Lung (tissue), 12 donors: ENCODE measurements around the gene ARF6. TPM values are rescaled to one million over a fixed set of nuclear protein-coding genes. Genes with fewer than 3 reads are reported as not detected.

Experiments
- ATAC-seq: fragments of 200-7000 bp; cut with Tn5 transposase; one replicate; pipeline ENCODE4 v1.9.1; 2020; ENCODE audit warnings: moderate number of reproducible peaks; ENCODE audit not compliant: insufficient read depth, low FRiP score
- DNase-seq, 3 donors: peaks; one replicate each; pipeline ENCODE4 v3.0.0-alpha.2; 2013 to 2017
- H3K27ac ChIP-seq, 2 donors: one replicate each; pipeline ENCODE4 v1.5.1; 2013; ENCODE audit warnings: mild to moderate bottlenecking in 2 of 2, moderate library complexity in 2 of 2, control low read depth in 1 of 2, inconsistent platforms in 1 of 2, low read depth in 1 of 2, low read length in 1 of 2
- H3K27me3 ChIP-seq, 3 donors: one replicate each; pipeline ENCODE4 v1.5.1; 2013; ENCODE audit warnings: low read length in 2 of 3; ENCODE audit not compliant: control insufficient read depth in 3 of 3, insufficient read depth in 3 of 3
- H3K36me3 ChIP-seq, 4 donors: one replicate each; pipeline ENCODE4 v1.5.1; 2013; ENCODE audit warnings: low read length in 4 of 4, mild to moderate bottlenecking in 1 of 4, moderate library complexity in 1 of 4; ENCODE audit not compliant: control insufficient read depth in 4 of 4, insufficient read depth in 4 of 4
- H3K4me1 ChIP-seq, 5 donors: one replicate each; pipeline ENCODE4 v1.5.1; 2013; ENCODE audit warnings: low read length in 5 of 5, mild to moderate bottlenecking in 2 of 5, moderate library complexity in 1 of 5; ENCODE audit not compliant: control insufficient read depth in 5 of 5, insufficient read depth in 5 of 5
- H3K4me3 ChIP-seq: one replicate; pipeline ENCODE4 v1.5.1; 2013; ENCODE audit warnings: mild to moderate bottlenecking, control low read depth, moderate library complexity
- H3K9ac ChIP-seq, 2 donors: one replicate each; pipeline ENCODE4 v1.5.1; 2013; ENCODE audit warnings: low read length in 2 of 2, control low read depth in 1 of 2; ENCODE audit not compliant: insufficient read depth in 1 of 2
- H3K9me3 ChIP-seq, 4 donors: one replicate each; pipeline ENCODE4 v1.5.1; 2013; ENCODE audit warnings: low read length in 3 of 4, mild to moderate bottlenecking in 1 of 4, moderate library complexity in 1 of 4; ENCODE audit not compliant: control insufficient read depth in 4 of 4, insufficient read depth in 3 of 4
- CTCF ChIP-seq: IDR thresholded peaks from 2 replicates; pipeline ENCODE4 v1.5.1; 2012; ENCODE audit warnings: mild to moderate bottlenecking; ENCODE audit errors: control extremely low read depth, extremely low read depth
- WGBS, 2 donors: extraction: QIAGEN DNeasy Blood & Tissue Kit; methylation state at CpG; one replicate each; pipeline ENCODE4 v1.1.7; 2013; 5-methylcytosine and 5-hydroxymethylcytosine counted together
- polyA plus RNA-seq, 2 donors: library from polyadenylated mRNA; stranded (reverse); fragments of 200-250 nt; gene quantifications; one replicate each; pipeline ENCODE4 v1.2.1, GENCODE V29; 2013
- total RNA-seq, 2 donors: library from RNA; depleted of rRNA in 1 of 2; stranded (reverse); fragments of >200 nt in 1 of 2; gene quantifications; one replicate each; pipeline ENCODE4 v1.2.1, GENCODE V29; 2014 to 2021
- donor health status: control.
- donor health status: control.
- donor health status: Bipolar disorder and iron deficiency.
- donor health status: healthy.
- donor health status: DM: yes; HTN: yes; CAD: no.

Gene ARF6
- total and polyA plus RNA-seq, 4 donors: 25.4 to 58.9 (median 46.6) TPM

- H3K4me1 ChIP-seq: peaks cover 0 to 5% (median 0%) of the 10 kb centered on the region in 5 donors
- ATAC-seq (no peak), DNase-seq (no peak)
- 88 to 90% methylated on average over 6 of the region's 6 CpGs for WGBS, 2 donors
- H3K9ac ChIP-seq: no peak overlapping the region
- H3K36me3 ChIP-seq: peaks cover 0 to under 1% (median 0%) of the 10 kb centered on the region in 4 donors
- no peaks in the 10 kb centered on the region for H3K27me3 ChIP-seq
- H3K9me3 ChIP-seq: no peaks in the 10 kb centered on the region
- H3K27ac ChIP-seq: no peak overlapping the region
- H3K4me3 ChIP-seq: no peak overlapping the region
- TF ChIP-seq CTCF: no peak
Measured at GRCh38 chr14:49857427-49858003, 35.4 kb upstream of the ARF6 start.

DNA sequence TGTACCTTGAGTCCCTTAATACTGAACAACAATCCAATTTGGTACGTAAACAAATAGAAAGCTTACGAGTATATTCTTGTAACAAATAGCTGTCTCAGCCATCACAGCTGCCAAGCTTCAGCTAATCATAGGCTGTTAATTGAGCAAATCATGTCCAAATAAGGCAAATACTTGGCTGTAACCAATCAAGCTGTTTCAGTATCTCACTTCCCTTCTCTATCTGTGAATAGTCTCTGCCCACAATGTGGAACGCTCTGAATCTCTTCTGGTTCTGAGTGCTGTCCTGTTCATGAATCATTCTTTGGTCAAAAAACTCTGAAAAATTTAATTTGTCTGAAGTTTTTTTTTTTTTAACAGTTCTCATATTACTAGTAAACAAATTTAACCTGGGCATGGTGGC, 34.5 kb upstream of the ARF6 start:
- no peak for ATAC-seq

DNA sequence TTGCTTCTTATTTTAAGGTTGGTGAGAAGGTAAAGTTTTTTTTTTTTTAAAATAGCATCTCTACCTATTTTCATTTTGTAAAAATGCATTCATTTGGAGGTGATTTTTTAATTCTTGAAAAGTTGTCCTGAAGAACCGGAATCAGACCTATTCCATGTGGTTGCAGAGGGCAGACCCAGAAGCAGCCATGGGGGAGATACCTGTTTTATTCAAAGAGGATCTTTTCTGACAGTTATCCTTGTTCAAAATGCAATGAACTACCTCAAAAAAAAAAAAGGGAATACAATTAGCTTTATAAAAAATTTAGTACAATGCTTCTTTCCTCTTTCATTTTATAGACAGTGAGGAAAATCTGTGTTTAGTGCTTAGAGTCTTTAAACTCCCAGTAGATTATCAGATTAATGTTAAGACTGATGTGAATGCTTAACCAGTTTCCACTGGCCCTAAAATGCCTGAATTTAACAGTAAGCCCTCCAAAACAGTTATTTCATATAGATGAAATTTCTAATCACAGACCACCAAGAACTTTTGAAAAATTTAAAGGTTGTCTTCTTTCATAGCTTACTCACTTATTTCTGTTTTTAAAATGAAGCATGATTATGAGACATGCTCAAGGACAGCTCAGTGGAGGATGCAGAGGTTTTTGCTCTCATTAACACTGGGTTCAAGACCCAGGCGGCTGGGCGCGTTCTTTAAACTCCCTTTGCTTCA, 31.7 kb upstream of the ARF6 start:
- ATAC-seq (no peak), DNase-seq (no peak)
- peak overlapping the region; percentile 56 for H3K4me3 ChIP-seq
- peak overlapping the region; percentile 93 to 100 for H3K27ac ChIP-seq
- H3K27me3 ChIP-seq: no peaks in the 10 kb centered on the region
- no peaks in the 10 kb centered on the region for H3K36me3 ChIP-seq
- WGBS, 2 donors: 21 to 24% methylated on average over 4 of the region's 4 CpGs
- no peaks in the 10 kb centered on the region for H3K9me3 ChIP-seq
- peak overlapping the region; percentile 83 to 100 for H3K9ac ChIP-seq
- TF ChIP-seq CTCF: no peak
- peaks cover 0 to 11% (median 2%) of the 10 kb centered on the region in 5 donors for H3K4me1 ChIP-seq

More for the DNA sequence above, 34.5 kb upstream of the ARF6 start:
- Histone ChIP-seq H3K27ac (no peak overlapping the region), H3K36me3 (no peaks in the 10 kb centered on the region), H3K9me3 (no peaks in the 10 kb centered on the region), H3K27me3 (no peaks in the 10 kb centered on the region), H3K9ac (no peak overlapping the region), H3K4me1 (peaks cover 0 to 3% (median 0%) of the 10 kb centered on the region in 5 donors), H3K4me3 (no peak overlapping the region)
- WGBS, 2 donors: 85 to 90% methylated on average over 3 of the region's 3 CpGs
- no peak for DNase-seq
- TF ChIP-seq CTCF: no peak
